OCI-LY7 (cell line): ENCODE measurements around the gene ANO2.

Experiments used
- EZH2phosphoT487 ChIP-seq: fragments of 200-600 bp; sonication (generic); IDR thresholded peaks from 2 replicates; pipeline ENCODE4 v1.6.1; 2018; ENCODE audit warnings: low read depth, borderline replicate concordance, mild to moderate bottlenecking, mixed run types, antibody characterized with exemption, low read length, moderate library complexity, mixed read lengths
- TF ChIP-seq, protein P1 (sequence below): fragments of 200-600 bp; sonication (generic); conservative IDR thresholded peaks from 2 replicates; pipeline ENCODE4 v1.5.1; 2014; ENCODE audit warnings: mild to moderate bottlenecking, antibody characterized with exemption, low read length, moderate library complexity, mixed read lengths

DNA sequence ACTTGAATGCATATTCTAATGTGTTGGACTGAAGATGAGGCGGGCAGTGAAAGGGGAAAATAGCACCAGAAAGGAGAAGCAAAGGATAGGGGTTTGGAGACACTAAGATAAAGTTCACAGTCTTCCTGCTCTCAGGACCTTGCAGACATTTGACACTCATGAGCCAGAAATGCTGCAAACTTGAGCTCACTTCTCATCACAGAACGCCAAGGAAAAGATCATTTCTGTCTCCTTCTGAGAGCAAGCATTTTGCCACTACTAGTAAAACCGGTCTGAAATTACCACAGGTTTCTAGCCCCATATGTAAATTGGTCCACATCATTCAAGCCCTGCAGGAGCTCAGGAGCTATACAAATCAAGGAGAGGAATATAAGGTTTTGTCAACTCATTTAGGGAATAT is 44.6 kb upstream of the ANO2 start:
- TF ChIP-seq, protein P1, sequence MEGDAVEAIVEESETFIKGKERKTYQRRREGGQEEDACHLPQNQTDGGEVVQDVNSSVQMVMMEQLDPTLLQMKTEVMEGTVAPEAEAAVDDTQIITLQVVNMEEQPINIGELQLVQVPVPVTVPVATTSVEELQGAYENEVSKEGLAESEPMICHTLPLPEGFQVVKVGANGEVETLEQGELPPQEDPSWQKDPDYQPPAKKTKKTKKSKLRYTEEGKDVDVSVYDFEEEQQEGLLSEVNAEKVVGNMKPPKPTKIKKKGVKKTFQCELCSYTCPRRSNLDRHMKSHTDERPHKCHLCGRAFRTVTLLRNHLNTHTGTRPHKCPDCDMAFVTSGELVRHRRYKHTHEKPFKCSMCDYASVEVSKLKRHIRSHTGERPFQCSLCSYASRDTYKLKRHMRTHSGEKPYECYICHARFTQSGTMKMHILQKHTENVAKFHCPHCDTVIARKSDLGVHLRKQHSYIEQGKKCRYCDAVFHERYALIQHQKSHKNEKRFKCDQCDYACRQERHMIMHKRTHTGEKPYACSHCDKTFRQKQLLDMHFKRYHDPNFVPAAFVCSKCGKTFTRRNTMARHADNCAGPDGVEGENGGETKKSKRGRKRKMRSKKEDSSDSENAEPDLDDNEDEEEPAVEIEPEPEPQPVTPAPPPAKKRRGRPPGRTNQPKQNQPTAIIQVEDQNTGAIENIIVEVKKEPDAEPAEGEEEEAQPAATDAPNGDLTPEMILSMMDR = no peak
- no peak for TF ChIP-seq EZH2phosphoT487
